H1 (cell line): ENCODE measurements around the gene RAB3IP. TPM values are rescaled to one million over a fixed set of nuclear protein-coding genes. Genes with fewer than 3 reads are reported as not detected.

Experiments used
- CBX8 ChIP-seq: fragments of 300-800, 300-1000 bp; sonication (generic); IDR thresholded peaks from 2 replicates; pipeline ENCODE4 v1.7.1; 2016; ENCODE audit warnings: low read depth, low read length, borderline replicate concordance
- CEBPB ChIP-seq: IDR thresholded peaks from 2 replicates; pipeline ENCODE4 v1.6.1; 2012; ENCODE audit warnings: low read depth, low read length
- GTF2F1 ChIP-seq: IDR thresholded peaks from 2 replicates; pipeline ENCODE4 v1.6.1; 2012; ENCODE audit warnings: low read depth, low read length, improper control_type of control experiment, borderline replicate concordance
- JUND ChIP-seq: IDR thresholded peaks from 2 replicates; pipeline ENCODE4 v1.6.1; 2011; ENCODE audit warnings: mild to moderate bottlenecking, improper control_type of control experiment, low read length
- RBBP5 ChIP-seq: IDR thresholded peaks from 2 replicates; pipeline ENCODE4 v1.7.1; 2012; ENCODE audit warnings: low read depth, mild to moderate bottlenecking, inconsistent platforms, low read length, moderate library complexity, borderline replicate concordance
- RFX5 ChIP-seq: IDR thresholded peaks from 2 replicates; pipeline ENCODE4 v1.6.1; 2011; ENCODE audit warnings: low read depth, low read length, improper control_type of control experiment, borderline replicate concordance
- SIN3A ChIP-seq, 2 experiments: IDR thresholded peaks in 1 of 2; conservative IDR thresholded peaks in 1 of 2; 2 replicates each; pipeline ENCODE4 v1.6.1; 2011 to 2012; ENCODE audit warnings: low read length in 2 of 2, improper control_type of control experiment in 1 of 2, low read depth in 1 of 2, mild to moderate bottlenecking in 1 of 2
- SIX5 ChIP-seq: IDR thresholded peaks from 2 replicates; pipeline ENCODE4 v1.6.1; 2011; ENCODE audit warnings: mild to moderate bottlenecking, low read depth, low read length
- polyA plus RNA-seq, 7 experiments: library from polyadenylated mRNA; depleted of rRNA in 3 of 7; stranded (reverse) in 5 of 7; unstranded in 2 of 7; fragments of >200 nt in 5 of 7; fragments of 200-250 nt in 2 of 7; gene quantifications; 1 replicate in 5 of 7; 2 replicates in 1 of 7; 4 replicates in 1 of 7; pipeline versions ENCODE4 v1.2.1 to v1.2.3, GENCODE V29; 2011 to 2013; ENCODE audit warnings: missing spikeins in 2 of 7, mixed read lengths in 2 of 7
- total RNA-seq: library from RNA; stranded (reverse); fragmentation: NEBNext Ultra II Directional; extraction: Animal tissue kit (Norgen Biotek cat#: 25700); gene quantifications from 2 replicates; pipeline ENCODE4 v1.2.1, GENCODE V29; 2021

The RAB3IP gene
- total and polyA plus RNA-seq, 2 of the 8 experiments (the other 6 are each of a cell fraction or from before 2014, with no cell fraction given), result 17.7 to 34.6 TPM

GRCh38 chr12:69703146-69703642 is 35.5 kb upstream of the RAB3IP start (continued):
- TF ChIP-seq CBX8 (no peak), CEBPB (no peak), SIX5 (no peak), GTF2F1 (no peak), SIN3A (conservative IDR thresholded peaks at IDR 0.05 in 1 of 2, IDR thresholded peaks at IDR 0.05 in 1 of 2; ENCODE audit: low read depth in 1 of 2, low read length in 2 of 2) (no peak), RBBP5 (no peak), RFX5 (no peak), JUND (no peak)
